IPS-20b (cell line): ENCODE measurements around the gene TMEM61.
A peak's percentile ranks its signal among the peaks of the same experiment; 100 is the strongest.

ENCODE experiments used
- H3K27ac ChIP-seq: one replicate; pipeline ENCODE4 v1.5.1; 2013; ENCODE audit warnings: low read length
- H3K27me3 ChIP-seq: 2 replicates; pipeline ENCODE4 v1.6.1; 2013; ENCODE audit warnings: mild to moderate bottlenecking, low read length, inconsistent platforms; ENCODE audit not compliant: insufficient read depth
- H3K36me3 ChIP-seq: 2 replicates; pipeline ENCODE4 v1.6.1; 2013; ENCODE audit warnings: low read depth, mild to moderate bottlenecking, inconsistent platforms, low read length, moderate library complexity; ENCODE audit not compliant: insufficient read depth
- H3K4me1 ChIP-seq: 2 replicates; pipeline ENCODE4 v1.6.1; 2013; ENCODE audit warnings: mild to moderate bottlenecking, control low read depth, inconsistent platforms, low read length, moderate library complexity; ENCODE audit not compliant: insufficient read depth
- H3K4me3 ChIP-seq: 2 replicates; pipeline ENCODE4 v1.5.1; 2013; ENCODE audit warnings: mild to moderate bottlenecking, low read length, inconsistent platforms
- H3K9ac ChIP-seq: 2 replicates; pipeline ENCODE4 v1.6.1; 2013; ENCODE audit warnings: low read depth, mild to moderate bottlenecking, inconsistent platforms, low read length, moderate library complexity
- H3K9me3 ChIP-seq: 2 replicates; pipeline ENCODE4 v1.6.1; 2013; ENCODE audit warnings: mild to moderate bottlenecking, low read depth, low read length, inconsistent platforms; ENCODE audit not compliant: insufficient read depth

TMEM61 gene

DNA sequence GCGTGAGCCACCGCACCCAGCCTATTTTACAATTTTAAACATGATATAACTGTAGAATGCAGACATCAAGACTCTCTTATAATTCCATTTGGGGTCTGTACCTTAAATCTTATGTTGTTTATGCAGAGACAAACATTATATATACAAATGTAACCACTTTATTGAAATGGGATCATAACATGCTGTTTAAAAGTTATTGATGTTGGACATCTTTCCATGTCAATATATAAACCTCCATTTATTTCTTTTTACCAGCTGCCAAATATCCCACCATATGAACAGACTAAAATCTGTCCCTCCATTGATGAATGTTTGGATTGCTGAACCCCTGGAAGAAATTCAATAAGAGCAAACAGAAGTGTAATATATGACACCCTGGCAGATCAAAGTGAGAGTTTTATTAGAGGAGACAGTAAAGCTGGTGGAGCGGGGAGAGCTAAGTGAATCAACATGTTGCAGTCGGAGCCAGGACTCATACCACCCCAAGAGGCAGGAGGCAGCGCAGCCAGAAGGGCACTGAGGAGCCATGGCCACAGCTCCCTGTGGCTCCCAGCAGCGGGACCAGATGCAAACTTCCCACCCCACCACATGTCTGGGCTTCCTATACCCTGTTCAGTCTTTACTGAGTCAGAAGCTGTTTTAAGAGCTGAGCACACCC is 54.2 kb downstream of the TMEM61 start:
- Histone ChIP-seq H3K27ac (no peak overlapping the region), H3K4me3 (no peak overlapping the region), H3K36me3 (no peaks in the 10 kb centered on the region), H3K27me3 (peaks cover 28% of the 10 kb centered on the region), H3K4me1 (peaks cover 7% of the 10 kb centered on the region), H3K9ac (no peak overlapping the region), H3K9me3 (no peaks in the 10 kb centered on the region)

- H3K36me3 ChIP-seq, result no peaks in the 10 kb centered on the region
- no peak overlapping the region for H3K9ac ChIP-seq
- H3K27me3 ChIP-seq, result peaks cover 41% of the 10 kb centered on the region
- no peak overlapping the region for H3K4me3 ChIP-seq
- H3K4me1 ChIP-seq, result peaks cover 7% of the 10 kb centered on the region
- no peak overlapping the region for H3K27ac ChIP-seq
- H3K9me3 ChIP-seq, result no peaks in the 10 kb centered on the region
Observed at GRCh38 chr1:55035904-55036303, 55.5 kb downstream of the TMEM61 start.

DNA sequence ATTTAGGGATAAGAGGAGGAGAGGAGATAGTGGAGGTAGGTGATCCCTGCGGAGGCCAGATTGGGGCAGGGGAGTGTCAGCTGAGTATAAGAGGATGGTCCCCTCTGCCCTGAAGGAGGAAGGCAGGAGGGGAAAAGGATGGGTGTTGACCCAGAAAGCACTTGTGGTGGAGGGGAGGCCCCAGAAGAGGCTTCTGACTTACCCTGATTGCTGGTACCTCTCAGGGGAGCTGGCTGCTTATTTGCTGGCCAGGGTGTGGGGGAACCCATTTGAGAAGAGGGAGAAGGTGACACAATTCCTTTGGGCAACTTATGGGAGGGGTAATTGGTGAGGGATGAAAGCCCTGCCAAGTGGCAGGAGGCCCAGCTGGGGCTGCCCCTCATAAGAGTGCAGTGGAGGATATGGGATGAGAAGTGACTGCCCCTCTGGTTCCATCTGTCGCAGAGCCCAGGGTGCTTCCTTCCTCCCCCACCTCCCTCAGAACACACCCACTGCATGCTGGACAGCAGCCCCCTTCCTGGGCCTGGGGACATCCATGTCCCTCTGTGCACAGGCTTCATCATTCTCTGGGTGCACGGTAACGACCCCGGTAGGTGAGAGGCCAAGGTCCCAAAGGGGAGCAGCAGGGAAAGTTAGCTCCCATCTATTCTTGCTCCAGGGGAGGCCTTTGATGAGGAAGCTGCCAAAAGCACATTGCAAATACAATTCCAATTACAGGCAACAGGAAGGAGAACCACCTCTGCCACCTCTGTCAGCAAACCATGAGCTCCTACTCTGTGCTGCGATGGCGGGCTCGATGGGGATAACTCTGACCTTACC is 57.5 kb downstream of the TMEM61 start:
- Histone ChIP-seq H3K27ac (no peak overlapping the region), H3K27me3 (peaks cover 50% of the 10 kb centered on the region), H3K9me3 (no peaks in the 10 kb centered on the region), H3K4me3 (no peak overlapping the region), H3K36me3 (no peaks in the 10 kb centered on the region), H3K9ac (no peak overlapping the region), H3K4me1 (peaks cover 7% of the 10 kb centered on the region)

GRCh38 chr1:55038552-55038838 is 58.1 kb downstream of the TMEM61 start:
- Histone ChIP-seq H3K4me1 (peaks cover 7% of the 10 kb centered on the region), H3K27ac (no peak overlapping the region), H3K4me3 (no peak overlapping the region), H3K9me3 (no peaks in the 10 kb centered on the region), H3K9ac (no peak overlapping the region), H3K27me3 (peaks cover 50% of the 10 kb centered on the region), H3K36me3 (no peaks in the 10 kb centered on the region)

DNA sequence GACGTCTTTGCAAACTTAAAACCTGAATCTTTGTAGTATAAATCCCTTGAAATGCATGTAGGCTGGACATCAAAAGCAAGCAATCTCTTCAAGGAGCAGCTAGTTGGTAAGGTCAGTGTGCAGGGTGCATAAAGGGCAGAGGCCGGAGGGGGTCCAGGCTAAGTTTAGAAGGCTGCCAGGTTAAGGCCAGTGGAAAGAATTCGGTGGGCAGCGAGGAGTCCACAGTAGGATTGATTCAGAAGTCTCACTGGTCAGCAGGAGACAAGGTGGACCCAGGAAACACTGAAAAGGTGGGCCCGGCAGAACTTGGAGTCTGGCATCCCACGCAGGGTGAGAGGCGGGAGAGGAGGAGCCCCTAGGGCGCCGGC is 58.5 kb downstream of the TMEM61 start:
- Histone ChIP-seq H3K36me3 (no peaks in the 10 kb centered on the region), H3K9ac (no peak overlapping the region; the same call in 1 of the 2 replicates), H3K4me3 (peak overlapping the region; percentile 71; the same call in 1 of the 2 replicates), H3K4me1 (peaks cover 7% of the 10 kb centered on the region), H3K27ac (no peak overlapping the region), H3K9me3 (no peaks in the 10 kb centered on the region), H3K27me3 (peaks cover 50% of the 10 kb centered on the region)

DNA sequence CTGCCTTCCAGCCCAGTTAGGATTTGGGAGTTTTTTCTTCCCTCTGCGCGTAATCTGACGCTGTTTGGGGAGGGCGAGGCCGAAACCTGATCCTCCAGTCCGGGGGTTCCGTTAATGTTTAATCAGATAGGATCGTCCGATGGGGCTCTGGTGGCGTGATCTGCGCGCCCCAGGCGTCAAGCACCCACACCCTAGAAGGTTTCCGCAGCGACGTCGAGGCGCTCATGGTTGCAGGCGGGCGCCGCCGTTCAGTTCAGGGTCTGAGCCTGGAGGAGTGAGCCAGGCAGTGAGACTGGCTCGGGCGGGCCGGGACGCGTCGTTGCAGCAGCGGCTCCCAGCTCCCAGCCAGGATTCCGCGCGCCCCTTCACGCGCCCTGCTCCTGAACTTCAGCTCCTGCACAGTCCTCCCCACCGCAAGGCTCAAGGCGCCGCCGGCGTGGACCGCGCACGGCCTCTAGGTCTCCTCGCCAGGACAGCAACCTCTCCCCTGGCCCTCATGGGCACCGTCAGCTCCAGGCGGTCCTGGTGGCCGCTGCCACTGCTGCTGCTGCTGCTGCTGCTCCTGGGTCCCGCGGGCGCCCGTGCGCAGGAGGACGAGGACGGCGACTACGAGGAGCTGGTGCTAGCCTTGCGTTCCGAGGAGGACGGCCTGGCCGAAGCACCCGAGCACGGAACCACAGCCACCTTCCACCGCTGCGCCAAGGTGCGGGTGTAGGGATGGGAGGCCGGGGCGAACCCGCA is 59.1 kb downstream of the TMEM61 start, which contains the start of gene PCSK9:
Gene PCSK9 (plus strand): TSS at position 207 of the 741 bp plus-strand sequence. CDS start 290 bp downstream, at position 497.
- Histone ChIP-seq H3K27me3 (peaks cover 50% of the 10 kb centered on the region), H3K4me3 (peak within 1 kb of the TSS; percentile 71; the same call in 1 of the 2 replicates), H3K9ac (peak within 1 kb of the TSS; percentile 29; the same call in 1 of the 2 replicates), H3K27ac (no peak within 1 kb of the TSS), H3K36me3 (peaks cover 1% of the 10 kb centered on the region; the same call in 1 of the 2 replicates), H3K9me3 (no peaks in the 10 kb centered on the region), H3K4me1 (peaks cover 7% of the 10 kb centered on the region)

DNA sequence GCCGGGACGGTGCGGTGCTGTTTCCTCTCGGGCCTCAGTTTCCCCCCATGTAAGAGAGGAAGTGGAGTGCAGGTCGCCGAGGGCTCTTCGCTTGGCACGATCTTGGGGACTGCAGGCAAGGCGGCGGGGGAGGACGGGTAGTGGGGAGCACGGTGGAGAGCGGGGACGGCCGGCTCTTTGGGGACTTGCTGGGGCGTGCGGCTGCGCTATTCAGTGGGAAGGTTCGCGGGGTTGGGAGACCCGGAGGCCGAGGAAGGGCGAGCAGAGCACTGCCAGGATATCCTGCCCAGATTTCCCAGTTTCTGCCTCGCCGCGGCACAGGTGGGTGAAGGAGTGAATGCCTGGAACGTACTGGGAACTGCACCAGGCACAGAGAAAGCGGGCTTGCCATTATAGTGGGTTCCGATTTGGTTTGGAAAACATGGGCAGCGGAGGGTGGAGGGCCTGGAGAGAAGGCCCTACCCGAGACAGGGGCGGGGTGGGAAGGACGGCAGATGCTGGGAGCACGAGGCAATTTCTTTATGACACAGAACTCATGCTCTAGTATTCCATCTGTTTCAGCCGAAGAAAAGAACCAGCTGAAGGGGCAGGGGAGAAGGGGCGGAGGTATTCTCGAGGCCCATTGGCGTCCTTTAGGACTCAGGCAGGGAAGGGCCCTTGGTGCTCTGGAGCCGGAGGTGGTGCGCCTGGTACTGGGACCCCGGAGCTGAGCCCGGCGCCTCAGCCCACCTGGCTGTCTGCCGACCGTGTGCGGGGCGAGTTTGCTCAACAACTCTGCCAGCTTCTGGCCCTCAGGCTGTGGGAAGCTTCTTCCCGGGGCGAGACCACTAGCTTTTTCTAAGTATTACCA is 59.9 kb downstream of the TMEM61 start:
- Histone ChIP-seq H3K27ac (no peak overlapping the region), H3K36me3 (peaks cover 8% of the 10 kb centered on the region; the same call in 1 of the 2 replicates), H3K27me3 (peaks cover 50% of the 10 kb centered on the region), H3K9me3 (no peaks in the 10 kb centered on the region), H3K9ac (peak overlapping the region; percentile 29; the same call in 1 of the 2 replicates), H3K4me3 (peak overlapping the region; percentile 71), H3K4me1 (peaks cover 7% of the 10 kb centered on the region)

GRCh38 chr1:55040933-55041494 is 60.6 kb downstream of the TMEM61 start:
- Histone ChIP-seq H3K27me3 (peaks cover 50% of the 10 kb centered on the region), H3K9me3 (no peaks in the 10 kb centered on the region), H3K27ac (no peak overlapping the region), H3K4me1 (peaks cover 7% of the 10 kb centered on the region), H3K36me3 (peaks cover 8% of the 10 kb centered on the region; the same call in 1 of the 2 replicates), H3K4me3 (peak overlapping the region; percentile 71), H3K9ac (peak overlapping the region; percentile 28; the same call in 1 of the 2 replicates)

GRCh38 chr1:55041613-55042012 is 61.2 kb downstream of the TMEM61 start:
- H3K9me3 ChIP-seq, result no peaks in the 10 kb centered on the region
- no peak overlapping the region for H3K9ac ChIP-seq
- peaks cover 8% of the 10 kb centered on the region; the same call in 1 of the 2 replicates for H3K36me3 ChIP-seq
- peaks cover 7% of the 10 kb centered on the region for H3K4me1 ChIP-seq
- H3K27ac ChIP-seq, result no peak overlapping the region
- no peak overlapping the region for H3K4me3 ChIP-seq
- peaks cover 50% of the 10 kb centered on the region for H3K27me3 ChIP-seq
